GM12878 (cell line): ENCODE measurements around the gene PLCG2. TPM values are rescaled to one million over a fixed set of nuclear protein-coding genes. Genes with fewer than 3 reads are reported as not detected.

Experiments used
- DPF2 ChIP-seq: fragments of 450-650 bp; IDR thresholded peaks from 2 replicates; pipeline ENCODE4 v1.6.1; 2017; ENCODE audit warnings: mild to moderate bottlenecking
- HDGF ChIP-seq: fragments of 450-650 bp; IDR thresholded peaks from 2 replicates; pipeline ENCODE4 v1.6.1; 2016; ENCODE audit warnings: antibody characterized with exemption
- IKZF1 ChIP-seq: fragments of 450-650 bp; conservative IDR thresholded peaks from 2 replicates; pipeline ENCODE4 v1.6.1; 2017; ENCODE audit warnings: antibody characterized with exemption, mild to moderate bottlenecking
- KAT2A ChIP-seq: conservative IDR thresholded peaks from 2 replicates; pipeline ENCODE4 v1.6.1; 2011; ENCODE audit warnings: low read depth, low read length; ENCODE audit not compliant: control insufficient read depth
- PAX5 ChIP-seq: IDR thresholded peaks from 2 replicates; pipeline ENCODE4 v1.6.1; 2011; ENCODE audit warnings: low read depth, low read length, borderline replicate concordance
- PML ChIP-seq: IDR thresholded peaks from 2 replicates; pipeline ENCODE4 v1.6.1; 2012; ENCODE audit warnings: low read length, inconsistent platforms
- SUZ12 ChIP-seq: fragments of 200-600 bp; sonication (generic); IDR thresholded peaks from one replicate; pipeline ENCODE4 v1.6.1; 2018; ENCODE audit warnings: antibody characterized with exemption, mild to moderate bottlenecking; ENCODE audit not compliant: unreplicated experiment
- TCF3 ChIP-seq: IDR thresholded peaks from 2 replicates; pipeline ENCODE4 v1.6.1; 2012; ENCODE audit warnings: low read depth, mild to moderate bottlenecking, low read length, borderline replicate concordance; ENCODE audit not compliant: insufficient read depth
- ZNF384 ChIP-seq: IDR thresholded peaks from 2 replicates; pipeline ENCODE4 v1.6.1; 2012; ENCODE audit warnings: low read depth, mild to moderate bottlenecking, low read length, improper control_type of control experiment, borderline replicate concordance
- polyA plus RNA-seq, 11 experiments: library from polyadenylated mRNA; depleted of rRNA in 4 of 11; unstranded in 6 of 11; stranded (reverse) in 5 of 11; fragments of >200 nt; fragmentation: Nextera tagmentation in 4 of 11; fragmentation: Illumina TruSeq in 1 of 11; extraction: Ambion mirVana in 4 of 11; extraction: Trizol in 1 of 11; gene quantifications; 1 replicate in 1 of 11; 2 replicates in 10 of 11; pipeline versions ENCODE4 v1.2.1 to v1.2.3, GENCODE V29; 2011 to 2016; ENCODE audit warnings: inconsistent platforms in 2 of 11, missing spikeins in 2 of 11, low read depth in 1 of 11
- total RNA-seq, 4 experiments: library from RNA; depleted of rRNA in 3 of 4; stranded (reverse); fragments of >200 nt in 3 of 4; fragmentation: Illumina TruSeq in 1 of 4; extraction: Trizol in 1 of 4; gene quantifications; 2 replicates each; pipeline versions ENCODE4 v1.2.1 to v1.2.3, GENCODE V29; 2013 to 2021
- TF ChIP-seq, protein P1 (sequence below): fragments of 450-650 bp; formaldehyde crosslinking; IDR thresholded peaks from 2 replicates; pipeline ENCODE4 v1.5.0; 2022; ENCODE audit warnings: mild to moderate bottlenecking, missing genetic modification characterization
- TF ChIP-seq, protein P2 (sequence below): IDR thresholded peaks from 2 replicates; pipeline ENCODE4 v1.6.1; 2012; ENCODE audit warnings: improper control_type of control experiment, low read depth, low read length; ENCODE audit not compliant: insufficient replicate concordance
- TF ChIP-seq, protein P3 (sequence below): IDR thresholded peaks from 2 replicates; pipeline ENCODE4 v1.6.1; 2012; ENCODE audit warnings: mild to moderate bottlenecking, low read depth, low read length
- TF ChIP-seq, protein P4 (sequence below): fragments of 450-650 bp; IDR thresholded peaks from 2 replicates; pipeline ENCODE4 v1.6.1; 2018; ENCODE audit warnings: borderline replicate concordance, mild to moderate bottlenecking; ENCODE audit not compliant: partially characterized antibody

PLCG2 gene
- total and polyA plus RNA-seq, 10 of the 15 experiments (the other 5 are each of a cell fraction or from before 2014, with no cell fraction given), result 47.6 to 256 (median 149) TPM

DNA sequence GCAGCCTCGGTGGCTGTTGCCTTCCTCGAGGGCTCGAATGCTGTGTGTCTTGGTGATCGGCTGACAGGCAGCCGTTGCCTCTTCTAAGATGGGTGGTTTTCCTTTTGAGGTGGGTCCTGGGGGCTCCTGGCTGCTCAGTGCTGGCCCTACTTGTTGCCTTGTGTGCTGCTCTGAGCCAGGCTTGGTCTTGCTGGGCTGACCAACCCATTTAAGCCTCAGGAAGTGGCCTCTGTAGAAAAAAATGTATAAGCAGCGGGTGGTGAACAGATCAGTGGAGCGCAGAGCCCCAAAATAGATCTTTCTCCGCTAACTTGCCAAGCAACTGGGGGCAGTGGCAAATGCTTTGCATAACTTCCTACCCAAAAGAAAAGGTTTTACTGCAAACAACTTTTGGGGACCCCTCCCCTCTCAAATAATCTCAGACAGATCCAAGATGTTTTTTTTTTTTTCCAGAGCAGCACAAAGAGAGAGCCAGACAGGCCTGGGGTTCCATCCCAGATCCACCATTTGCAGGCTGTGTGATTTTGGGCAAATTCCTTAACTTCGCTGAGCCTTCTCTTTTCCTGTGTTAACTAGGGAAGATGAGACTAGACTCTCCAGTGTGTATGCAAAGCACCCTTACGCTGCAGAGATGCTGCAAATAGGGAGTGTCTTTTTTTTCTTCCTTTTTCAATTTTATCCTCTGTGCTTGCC lies 42.5 kb downstream of the PLCG2 start (continued):
- TF ChIP-seq SUZ12 (no peak), TCF3 (0 out of 2 replicates have a peak, but pooled peaks have one; percentile 18), PAX5 (peak; percentile 88), HDGF (no peak), DPF2 (peak; percentile 87), KAT2A (no peak), PML (no peak), IKZF1 (peak; percentile 70), ZNF384 (peak; percentile 96)
- TF ChIP-seq, protein P1, sequence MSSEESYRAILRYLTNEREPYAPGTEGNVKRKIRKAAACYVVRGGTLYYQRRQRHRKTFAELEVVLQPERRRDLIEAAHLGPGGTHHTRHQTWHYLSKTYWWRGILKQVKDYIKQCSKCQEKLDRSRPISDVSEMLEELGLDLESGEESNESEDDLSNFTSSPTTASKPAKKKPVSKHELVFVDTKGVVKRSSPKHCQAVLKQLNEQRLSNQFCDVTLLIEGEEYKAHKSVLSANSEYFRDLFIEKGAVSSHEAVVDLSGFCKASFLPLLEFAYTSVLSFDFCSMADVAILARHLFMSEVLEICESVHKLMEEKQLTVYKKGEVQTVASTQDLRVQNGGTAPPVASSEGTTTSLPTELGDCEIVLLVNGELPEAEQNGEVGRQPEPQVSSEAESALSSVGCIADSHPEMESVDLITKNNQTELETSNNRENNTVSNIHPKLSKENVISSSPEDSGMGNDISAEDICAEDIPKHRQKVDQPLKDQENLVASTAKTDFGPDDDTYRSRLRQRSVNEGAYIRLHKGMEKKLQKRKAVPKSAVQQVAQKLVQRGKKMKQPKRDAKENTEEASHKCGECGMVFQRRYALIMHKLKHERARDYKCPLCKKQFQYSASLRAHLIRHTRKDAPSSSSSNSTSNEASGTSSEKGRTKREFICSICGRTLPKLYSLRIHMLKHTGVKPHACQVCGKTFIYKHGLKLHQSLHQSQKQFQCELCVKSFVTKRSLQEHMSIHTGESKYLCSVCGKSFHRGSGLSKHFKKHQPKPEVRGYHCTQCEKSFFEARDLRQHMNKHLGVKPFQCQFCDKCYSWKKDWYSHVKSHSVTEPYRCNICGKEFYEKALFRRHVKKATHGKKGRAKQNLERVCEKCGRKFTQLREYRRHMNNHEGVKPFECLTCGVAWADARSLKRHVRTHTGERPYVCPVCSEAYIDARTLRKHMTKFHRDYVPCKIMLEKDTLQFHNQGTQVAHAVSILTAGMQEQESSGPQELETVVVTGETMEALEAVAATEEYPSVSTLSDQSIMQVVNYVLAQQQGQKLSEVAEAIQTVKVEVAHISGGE (CRISPR knock-in tag), result no peak
- TF ChIP-seq, protein P2, sequence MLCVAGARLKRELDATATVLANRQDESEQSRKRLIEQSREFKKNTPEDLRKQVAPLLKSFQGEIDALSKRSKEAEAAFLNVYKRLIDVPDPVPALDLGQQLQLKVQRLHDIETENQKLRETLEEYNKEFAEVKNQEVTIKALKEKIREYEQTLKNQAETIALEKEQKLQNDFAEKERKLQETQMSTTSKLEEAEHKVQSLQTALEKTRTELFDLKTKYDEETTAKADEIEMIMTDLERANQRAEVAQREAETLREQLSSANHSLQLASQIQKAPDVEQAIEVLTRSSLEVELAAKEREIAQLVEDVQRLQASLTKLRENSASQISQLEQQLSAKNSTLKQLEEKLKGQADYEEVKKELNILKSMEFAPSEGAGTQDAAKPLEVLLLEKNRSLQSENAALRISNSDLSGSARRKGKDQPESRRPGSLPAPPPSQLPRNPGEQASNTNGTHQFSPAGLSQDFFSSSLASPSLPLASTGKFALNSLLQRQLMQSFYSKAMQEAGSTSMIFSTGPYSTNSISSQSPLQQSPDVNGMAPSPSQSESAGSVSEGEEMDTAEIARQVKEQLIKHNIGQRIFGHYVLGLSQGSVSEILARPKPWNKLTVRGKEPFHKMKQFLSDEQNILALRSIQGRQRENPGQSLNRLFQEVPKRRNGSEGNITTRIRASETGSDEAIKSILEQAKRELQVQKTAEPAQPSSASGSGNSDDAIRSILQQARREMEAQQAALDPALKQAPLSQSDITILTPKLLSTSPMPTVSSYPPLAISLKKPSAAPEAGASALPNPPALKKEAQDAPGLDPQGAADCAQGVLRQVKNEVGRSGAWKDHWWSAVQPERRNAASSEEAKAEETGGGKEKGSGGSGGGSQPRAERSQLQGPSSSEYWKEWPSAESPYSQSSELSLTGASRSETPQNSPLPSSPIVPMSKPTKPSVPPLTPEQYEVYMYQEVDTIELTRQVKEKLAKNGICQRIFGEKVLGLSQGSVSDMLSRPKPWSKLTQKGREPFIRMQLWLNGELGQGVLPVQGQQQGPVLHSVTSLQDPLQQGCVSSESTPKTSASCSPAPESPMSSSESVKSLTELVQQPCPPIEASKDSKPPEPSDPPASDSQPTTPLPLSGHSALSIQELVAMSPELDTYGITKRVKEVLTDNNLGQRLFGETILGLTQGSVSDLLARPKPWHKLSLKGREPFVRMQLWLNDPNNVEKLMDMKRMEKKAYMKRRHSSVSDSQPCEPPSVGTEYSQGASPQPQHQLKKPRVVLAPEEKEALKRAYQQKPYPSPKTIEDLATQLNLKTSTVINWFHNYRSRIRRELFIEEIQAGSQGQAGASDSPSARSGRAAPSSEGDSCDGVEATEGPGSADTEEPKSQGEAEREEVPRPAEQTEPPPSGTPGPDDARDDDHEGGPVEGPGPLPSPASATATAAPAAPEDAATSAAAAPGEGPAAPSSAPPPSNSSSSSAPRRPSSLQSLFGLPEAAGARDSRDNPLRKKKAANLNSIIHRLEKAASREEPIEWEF, result no peak
- TF ChIP-seq, protein P3, sequence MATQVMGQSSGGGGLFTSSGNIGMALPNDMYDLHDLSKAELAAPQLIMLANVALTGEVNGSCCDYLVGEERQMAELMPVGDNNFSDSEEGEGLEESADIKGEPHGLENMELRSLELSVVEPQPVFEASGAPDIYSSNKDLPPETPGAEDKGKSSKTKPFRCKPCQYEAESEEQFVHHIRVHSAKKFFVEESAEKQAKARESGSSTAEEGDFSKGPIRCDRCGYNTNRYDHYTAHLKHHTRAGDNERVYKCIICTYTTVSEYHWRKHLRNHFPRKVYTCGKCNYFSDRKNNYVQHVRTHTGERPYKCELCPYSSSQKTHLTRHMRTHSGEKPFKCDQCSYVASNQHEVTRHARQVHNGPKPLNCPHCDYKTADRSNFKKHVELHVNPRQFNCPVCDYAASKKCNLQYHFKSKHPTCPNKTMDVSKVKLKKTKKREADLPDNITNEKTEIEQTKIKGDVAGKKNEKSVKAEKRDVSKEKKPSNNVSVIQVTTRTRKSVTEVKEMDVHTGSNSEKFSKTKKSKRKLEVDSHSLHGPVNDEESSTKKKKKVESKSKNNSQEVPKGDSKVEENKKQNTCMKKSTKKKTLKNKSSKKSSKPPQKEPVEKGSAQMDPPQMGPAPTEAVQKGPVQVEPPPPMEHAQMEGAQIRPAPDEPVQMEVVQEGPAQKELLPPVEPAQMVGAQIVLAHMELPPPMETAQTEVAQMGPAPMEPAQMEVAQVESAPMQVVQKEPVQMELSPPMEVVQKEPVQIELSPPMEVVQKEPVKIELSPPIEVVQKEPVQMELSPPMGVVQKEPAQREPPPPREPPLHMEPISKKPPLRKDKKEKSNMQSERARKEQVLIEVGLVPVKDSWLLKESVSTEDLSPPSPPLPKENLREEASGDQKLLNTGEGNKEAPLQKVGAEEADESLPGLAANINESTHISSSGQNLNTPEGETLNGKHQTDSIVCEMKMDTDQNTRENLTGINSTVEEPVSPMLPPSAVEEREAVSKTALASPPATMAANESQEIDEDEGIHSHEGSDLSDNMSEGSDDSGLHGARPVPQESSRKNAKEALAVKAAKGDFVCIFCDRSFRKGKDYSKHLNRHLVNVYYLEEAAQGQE, result no peak
- TF ChIP-seq, protein P4, sequence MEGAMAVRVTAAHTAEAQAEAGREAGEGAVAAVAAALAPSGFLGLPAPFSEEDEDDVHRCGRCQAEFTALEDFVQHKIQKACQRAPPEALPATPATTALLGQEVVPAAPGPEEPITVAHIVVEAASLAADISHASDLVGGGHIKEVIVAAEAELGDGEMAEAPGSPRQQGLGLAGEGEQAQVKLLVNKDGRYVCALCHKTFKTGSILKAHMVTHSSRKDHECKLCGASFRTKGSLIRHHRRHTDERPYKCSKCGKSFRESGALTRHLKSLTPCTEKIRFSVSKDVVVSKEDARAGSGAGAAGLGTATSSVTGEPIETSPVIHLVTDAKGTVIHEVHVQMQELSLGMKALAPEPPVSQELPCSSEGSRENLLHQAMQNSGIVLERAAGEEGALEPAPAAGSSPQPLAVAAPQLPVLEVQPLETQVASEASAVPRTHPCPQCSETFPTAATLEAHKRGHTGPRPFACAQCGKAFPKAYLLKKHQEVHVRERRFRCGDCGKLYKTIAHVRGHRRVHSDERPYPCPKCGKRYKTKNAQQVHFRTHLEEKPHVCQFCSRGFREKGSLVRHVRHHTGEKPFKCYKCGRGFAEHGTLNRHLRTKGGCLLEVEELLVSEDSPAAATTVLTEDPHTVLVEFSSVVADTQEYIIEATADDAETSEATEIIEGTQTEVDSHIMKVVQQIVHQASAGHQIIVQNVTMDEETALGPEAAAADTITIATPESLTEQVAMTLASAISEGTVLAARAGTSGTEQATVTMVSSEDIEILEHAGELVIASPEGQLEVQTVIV, result no peak
